ENCODE results near the gene TSPAN2. TPM values are rescaled to one million over a fixed set of nuclear protein-coding genes. Genes with fewer than 3 reads are reported as not detected.
A peak's percentile ranks its signal among the peaks of the same experiment; 100 is the strongest.

The TSPAN2 gene
- polyA plus RNA-seq, 1 experiment: 3.9 TPM

- Histone ChIP-seq H3K36me3 (ENCODE audit: control insufficient read depth, insufficient read depth, low read length) (no peaks in the 10 kb centered on the region), H3K4me3 (ENCODE audit: low read depth, low read length) (peak overlapping the region; percentile 59), H3K27me3 (ENCODE audit: control insufficient read depth, insufficient read depth, low read length) (peaks cover 3% of the 10 kb centered on the region; the same call in 1 of the 2 replicates)
- TF ChIP-seq CTCF (IDR thresholded peaks at IDR 0.05; ENCODE audit: insufficient read depth, low read depth, low read length): no peak
- CTCF ChIA-PET: interaction anchor here (0.7 to 3.8 kb wide), 8 partner anchors 8 to 216 kb away, joined by 3 to 17 read pairs (median 3); no protein-coding TSS in a partner anchor
- POLR2A ChIA-PET: interaction anchor here (0.6 kb wide), 1 partner anchor 11 kb away, joined by 4 read pairs; no protein-coding TSS in a partner anchor
- DNase-seq (ENCODE audit: low read depth): no peak
These were observed 835 bp upstream of the TSPAN2 start for GRCh38 chr1:115090186-115090490.

DNA sequence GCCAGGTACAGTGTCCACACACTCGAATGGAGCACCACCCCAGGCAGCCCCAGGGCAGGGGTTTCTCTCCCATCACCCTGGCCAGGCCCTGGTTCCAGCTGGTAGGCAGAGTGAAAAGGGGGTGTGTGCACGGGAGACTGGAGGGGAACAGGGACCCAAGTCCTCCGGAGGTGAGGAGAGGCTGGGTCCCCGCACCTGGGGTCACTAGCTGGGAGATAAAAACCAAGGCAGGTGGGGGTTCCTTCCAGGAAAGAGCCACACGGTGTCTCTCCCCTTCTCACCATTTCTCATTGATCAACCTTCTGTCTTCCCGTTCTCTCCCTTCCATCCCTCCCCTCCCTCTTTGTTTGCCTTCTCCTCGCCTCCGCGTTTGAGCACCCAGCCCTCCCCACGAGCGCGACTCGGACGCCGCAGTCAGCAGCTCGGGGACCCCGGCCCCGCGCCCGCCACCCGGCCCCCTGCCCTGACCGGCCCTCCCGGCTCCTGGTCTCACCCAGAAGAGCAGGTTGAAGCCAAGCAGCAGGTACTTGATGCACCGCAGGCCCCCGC is 358 bp downstream of the TSPAN2 start:
- no peak for TF ChIP-seq CTCF (IDR thresholded peaks at IDR 0.05; ENCODE audit: insufficient read depth, low read depth, low read length)
- no peaks in the 10 kb centered on the region for H3K36me3 ChIP-seq (ENCODE audit: control insufficient read depth, insufficient read depth, low read length)
- H3K27me3 ChIP-seq (ENCODE audit: control insufficient read depth, insufficient read depth, low read length): peaks cover 3% of the 10 kb centered on the region; the same call in 1 of the 2 replicates
- no peak for DNase-seq (ENCODE audit: low read depth)
- CTCF ChIA-PET: interaction anchor here (1.4 to 3.8 kb wide), 4 partner anchors 11 to 19 kb away, joined by 3 to 17 read pairs (median 4); no protein-coding TSS in a partner anchor
- POLR2A ChIA-PET: no interaction called here
- peak overlapping the region; percentile 59 for H3K4me3 ChIP-seq (ENCODE audit: low read depth, low read length)

DNA sequence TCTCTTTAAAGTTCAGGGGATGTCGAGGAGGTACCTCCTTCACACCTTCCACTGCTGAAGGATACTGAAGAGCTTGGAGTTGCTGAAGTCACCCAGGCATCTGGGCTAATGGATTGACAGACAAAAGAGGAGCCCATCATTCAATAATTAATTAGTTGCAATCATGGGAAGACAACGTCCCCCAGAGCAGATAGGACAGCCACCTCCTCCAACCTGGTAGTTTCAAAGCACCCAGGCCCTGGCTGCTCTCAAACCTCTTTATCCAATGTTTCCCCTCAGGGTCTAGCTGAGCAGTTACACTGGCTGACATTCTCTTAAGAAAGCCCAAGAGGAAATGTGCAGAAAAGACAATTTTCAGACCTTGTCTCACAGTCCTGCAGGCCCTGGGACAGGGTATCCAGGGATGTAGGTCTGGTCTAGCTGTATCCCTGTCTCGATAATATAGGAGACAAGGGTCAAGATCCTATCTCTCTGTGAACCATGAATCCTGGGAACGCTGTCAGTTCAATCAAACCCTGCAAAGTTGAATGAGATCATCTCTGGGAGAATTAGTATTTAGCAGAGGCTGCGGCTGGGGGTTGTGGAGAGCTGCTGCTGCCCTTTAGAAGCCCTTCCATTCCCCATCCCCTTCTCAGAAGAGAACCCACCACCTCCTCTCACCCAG is 1.1 kb downstream of the TSPAN2 start:
- H3K4me3 ChIP-seq (ENCODE audit: low read depth, low read length): no peak overlapping the region
- DNase-seq (ENCODE audit: low read depth): no peak
- no peaks in the 10 kb centered on the region for H3K36me3 ChIP-seq (ENCODE audit: control insufficient read depth, insufficient read depth, low read length)
- POLR2A ChIA-PET: no interaction called here
- no peak for TF ChIP-seq CTCF (IDR thresholded peaks at IDR 0.05; ENCODE audit: insufficient read depth, low read depth, low read length)
- H3K27me3 ChIP-seq (ENCODE audit: control insufficient read depth, insufficient read depth, low read length): peaks cover 5% of the 10 kb centered on the region; the same call in 1 of the 2 replicates
- CTCF ChIA-PET: interaction anchor here (0.5 to 3.8 kb wide), 3 partner anchors 10 to 190 kb away, joined by 3 to 17 read pairs (median 3); no protein-coding TSS in a partner anchor

DNA sequence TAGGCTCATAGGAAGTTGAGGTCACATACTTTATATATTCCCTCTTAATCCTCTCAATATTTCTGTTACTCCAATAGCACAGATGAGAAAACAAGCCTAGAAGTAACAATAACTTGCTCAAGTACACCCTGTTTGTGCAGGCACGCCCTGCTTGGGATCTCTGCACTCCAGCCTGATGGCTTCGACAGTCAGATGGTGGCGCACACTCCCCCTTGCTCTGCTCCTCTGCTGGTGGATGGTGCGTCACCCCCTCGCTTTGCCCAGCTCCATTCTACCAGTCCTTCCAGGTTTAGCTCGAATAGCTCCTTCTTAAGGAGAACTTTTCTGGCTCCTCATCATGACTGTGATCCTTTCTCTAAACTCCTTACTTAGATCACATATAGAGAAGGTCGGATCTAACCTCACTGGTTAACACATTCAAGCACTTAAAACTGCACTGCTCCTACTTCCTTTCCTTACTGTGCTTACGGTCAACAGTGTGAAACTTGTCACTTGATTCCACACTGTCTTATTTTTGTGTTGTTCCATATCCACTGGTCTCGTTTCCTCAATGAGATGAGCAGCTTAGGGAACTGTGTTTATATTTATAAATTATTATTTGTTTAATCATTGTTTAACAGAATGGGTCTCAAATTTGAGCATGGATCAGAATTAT is 3.0 kb downstream of the TSPAN2 start:
- POLR2A ChIA-PET: no interaction called here
- TF ChIP-seq CTCF (IDR thresholded peaks at IDR 0.05; ENCODE audit: insufficient read depth, low read depth, low read length): no peak
- Histone ChIP-seq H3K27me3 (ENCODE audit: control insufficient read depth, insufficient read depth, low read length) (peaks cover 5% of the 10 kb centered on the region; the same call in 1 of the 2 replicates), H3K36me3 (ENCODE audit: control insufficient read depth, insufficient read depth, low read length) (no peaks in the 10 kb centered on the region), H3K4me3 (ENCODE audit: low read depth, low read length) (no peak overlapping the region)
- DNase-seq (ENCODE audit: low read depth): no peak
- CTCF ChIA-PET: interaction anchor here (1.3 to 3.8 kb wide), 4 partner anchors 8 to 34 kb away, joined by 3 to 17 read pairs (median 10); no protein-coding TSS in a partner anchor

DNA sequence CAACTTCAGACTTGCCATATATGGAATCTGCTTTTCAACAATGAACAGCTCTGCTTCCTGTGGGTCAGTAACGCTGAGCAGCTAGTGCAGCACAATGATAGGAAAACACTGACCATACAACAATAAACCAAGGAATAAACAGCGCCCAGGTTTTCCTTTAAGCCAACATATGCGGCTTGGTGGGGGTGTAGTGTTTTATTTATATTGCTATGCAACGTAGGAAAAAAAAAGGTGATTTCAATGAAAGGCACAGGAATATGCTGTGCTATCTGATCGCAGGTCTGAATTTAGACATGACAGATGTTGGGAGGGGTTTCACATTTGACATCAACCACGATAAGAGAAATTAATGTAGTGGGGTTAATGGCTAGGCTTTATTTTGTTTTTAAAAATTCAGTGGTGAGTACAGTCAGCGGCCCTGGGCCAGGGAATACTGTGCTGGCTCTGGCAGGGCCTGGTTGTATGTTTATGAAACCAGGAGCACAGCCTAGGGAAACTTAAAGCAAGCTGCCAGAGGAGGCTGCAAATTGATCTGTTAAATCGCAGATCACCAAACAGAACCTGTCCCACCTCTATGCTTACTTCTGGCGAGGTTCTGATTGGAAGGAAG is 4.3 kb downstream of the TSPAN2 start:
- ChIA-PET CTCF (interaction anchor here (1.3 to 2.7 kb wide), 3 partner anchors 27 to 33 kb away, joined by 3 to 12 read pairs (median 7); no protein-coding TSS in a partner anchor), POLR2A (no interaction called here)
- no peak for DNase-seq (ENCODE audit: low read depth)
- TF ChIP-seq CTCF (IDR thresholded peaks at IDR 0.05; ENCODE audit: insufficient read depth, low read depth, low read length): no peak
- Histone ChIP-seq H3K36me3 (ENCODE audit: control insufficient read depth, insufficient read depth, low read length) (no peaks in the 10 kb centered on the region), H3K4me3 (ENCODE audit: low read depth, low read length) (no peak overlapping the region), H3K27me3 (ENCODE audit: control insufficient read depth, insufficient read depth, low read length) (peaks cover 5% of the 10 kb centered on the region)
